DMS153 (cell line): ENCODE data around the gene HLTF.
"Not testable (repeated sequence)": the region's sequence is repeated elsewhere in the genome, so short reads cannot be mapped to it uniquely, and the experiment has no call there.

Experiments used
- DNase-seq: peaks from one replicate; lab custom pipeline; 2025; lab: John Stamatoyannopoulos, UW

The HLTF gene

GRCh38 chr3:149086232-149086988, at the start of gene HLTF:
Gene HLTF (minus strand): TSS chr3:149086533. CDS start chr3:149086336, 197 bp downstream.
- peak; percentile 98 for DNase-seq

GRCh38 chr3:149134575-149134974, 48.2 kb upstream of the HLTF start:
- DNase-seq: no peak

- no peak for DNase-seq
Measured at GRCh38 chr3:149131589-149131988, 45.3 kb upstream of the HLTF start.

GRCh38 chr3:149129326-149130205, 43.2 kb upstream of the HLTF start, which contains the start of gene HPS3:
Gene HPS3 (plus strand): TSS chr3:149129638. CDS start chr3:149129724, 86 bp downstream.
- DNase-seq: peak; percentile 90

- DNase-seq: no peak
Measured at GRCh38 chr3:149128821-149129220, 42.5 kb upstream of the HLTF start.

- no peak for DNase-seq
Measured at GRCh38 chr3:149122721-149123578, 36.6 kb upstream of the HLTF start.

GRCh38 chr3:149120051-149120972, 34.0 kb upstream of the HLTF start:
- DNase-seq: peak; percentile 48

GRCh38 chr3:149119466-149119865, 33.1 kb upstream of the HLTF start:
- no peak for DNase-seq

- DNase-seq: no peak
Measured at GRCh38 chr3:149118724-149119123, 32.4 kb upstream of the HLTF start.

GRCh38 chr3:149115114-149115513, 28.8 kb upstream of the HLTF start:
- DNase-seq: no peak

- DNase-seq: no peak
Measured at GRCh38 chr3:149114458-149114857, 28.1 kb upstream of the HLTF start.

- no peak for DNase-seq
Measured at GRCh38 chr3:149104484-149104883, 18.2 kb upstream of the HLTF start.

GRCh38 chr3:149101641-149102040, 15.3 kb upstream of the HLTF start:
- DNase-seq: no peak

- no peak for DNase-seq
Measured at GRCh38 chr3:149101154-149101553, 14.8 kb upstream of the HLTF start.

GRCh38 chr3:149097987-149098386, 11.7 kb upstream of the HLTF start:
- not testable (repeated sequence) for DNase-seq

- no peak for DNase-seq
Measured at GRCh38 chr3:149095487-149095886, 9.2 kb upstream of the HLTF start.

GRCh38 chr3:149091983-149092382, 5.7 kb upstream of the HLTF start:
- DNase-seq: no peak

- DNase-seq: no peak
Measured at GRCh38 chr3:149090907-149091306, 4.6 kb upstream of the HLTF start.

GRCh38 chr3:149090461-149090860, 4.1 kb upstream of the HLTF start:
- no peak for DNase-seq

- no peak for DNase-seq
Measured at GRCh38 chr3:149089395-149089794, 3.1 kb upstream of the HLTF start.

- DNase-seq: no peak
Measured at GRCh38 chr3:149087208-149087607, 875 bp upstream of the HLTF start.
